ENCODE data around the gene TAF11L4. TPM values are rescaled to one million over a fixed set of nuclear protein-coding genes. Genes with fewer than 3 reads are reported as not detected.
A peak's percentile ranks its signal among the peaks of the same experiment; 100 is the strongest.
"Not testable (repeated sequence)": the region's sequence is repeated elsewhere in the genome, so short reads cannot be mapped to it uniquely, and the experiment has no call there.

Gene TAF11L4
- total and polyA plus RNA-seq, 7 donors = not detected

GRCh38 chr5:17524935-17525334, 3.3 kb downstream of the TAF11L4 start, which contains the start of gene TAF11L5:
TSS of gene TAF11L5 (plus strand) at chr5:17525235.
- H3K4me3 ChIP-seq; intact Hi-C loops (cut with DNase I); H3K27ac ChIP-seq; H3K9me3 ChIP-seq; H3K4me1 ChIP-seq; DNase-seq; H3K27me3 ChIP-seq; H3K36me3 ChIP-seq: not testable (repeated sequence)
- WGBS, 2 donors = no CpG with 5 or more reads among the region's 15 CpGs

GRCh38 chr5:17526504-17526903, 4.9 kb downstream of the TAF11L4 start:
- H3K27me3 ChIP-seq; H3K4me3 ChIP-seq; intact Hi-C loops (cut with DNase I); H3K27ac ChIP-seq; H3K4me1 ChIP-seq; H3K9me3 ChIP-seq; H3K36me3 ChIP-seq: not testable (repeated sequence)
- peak; percentile 77 for DNase-seq
- 94 to 95% methylated on average over 9 of the region's 17 CpGs for WGBS, 2 donors

DNA sequence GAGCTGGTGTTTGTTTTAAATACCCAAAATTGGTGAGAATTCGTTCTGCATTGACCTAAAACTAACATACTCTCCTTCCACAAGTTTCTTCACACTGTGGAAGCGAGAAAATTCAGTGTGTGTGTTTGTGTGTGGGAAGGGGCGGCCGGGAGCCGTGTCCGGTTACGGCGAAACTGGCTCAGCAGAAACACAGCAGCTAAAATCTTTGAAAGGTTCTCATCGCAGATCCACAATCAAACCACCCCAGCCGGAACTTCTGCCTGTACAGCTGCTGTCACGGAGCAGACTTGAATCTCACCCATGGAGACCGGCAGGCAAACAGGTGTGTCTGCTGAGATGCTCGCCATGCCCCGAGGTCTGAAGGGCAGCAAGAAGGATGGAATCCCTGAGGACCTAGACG, 6.8 kb downstream of the TAF11L4 start, which contains the start of gene TAF11L6:
Gene TAF11L6 (plus strand): TSS at position 301 of the 400 bp plus-strand sequence.
- H3K4me3 ChIP-seq; DNase-seq; intact Hi-C loops (cut with DNase I); H3K9me3 ChIP-seq; H3K27me3 ChIP-seq; H3K4me1 ChIP-seq; H3K36me3 ChIP-seq; H3K27ac ChIP-seq: not testable (repeated sequence)
- WGBS, 2 donors = no CpG with 5 or more reads among the region's 15 CpGs

Small RNA genes within 50 kb of the gene (small RNA-seq; reads per million reads assigned to genes)
- 0 reads per million in 3 donors for gene AC106774.3

Other genes starting within 250 kb of the TAF11L4 start
- gene TAF11L2, start 23.6 kb upstream of the TAF11L4 start, total RNA-seq = not detected
- not detected for gene TAF11L2, start 23.6 kb upstream of the TAF11L4 start, polyA plus RNA-seq
- gene TAF11L3, start 3.4 kb upstream of the TAF11L4 start, total RNA-seq = not detected
- not detected for gene TAF11L3, start 3.4 kb upstream of the TAF11L4 start, polyA plus RNA-seq
- not detected for gene TAF11L5, start 3.4 kb downstream of the TAF11L4 start, total RNA-seq
- gene TAF11L5, start 3.4 kb downstream of the TAF11L4 start, polyA plus RNA-seq = not detected
- gene TAF11L6, start 6.9 kb downstream of the TAF11L4 start, total RNA-seq = not detected
- gene TAF11L6, start 6.9 kb downstream of the TAF11L4 start, polyA plus RNA-seq = not detected
- gene TAF11L7, start 64.0 kb downstream of the TAF11L4 start, total RNA-seq = not detected
- gene TAF11L7, start 64.0 kb downstream of the TAF11L4 start, polyA plus RNA-seq = not detected
- gene TAF11L8, start 69.2 kb downstream of the TAF11L4 start, total RNA-seq = not detected
- not detected for gene TAF11L8, start 69.2 kb downstream of the TAF11L4 start, polyA plus RNA-seq
- gene TAF11L9, start 72.6 kb downstream of the TAF11L4 start, total RNA-seq = not detected
- not detected for gene TAF11L9, start 72.6 kb downstream of the TAF11L4 start, polyA plus RNA-seq
- gene TAF11L10, start 76.0 kb downstream of the TAF11L4 start, total RNA-seq = not detected
- gene TAF11L10, start 76.0 kb downstream of the TAF11L4 start, polyA plus RNA-seq = not detected
- gene TAF11L11, start 82.4 kb downstream of the TAF11L4 start, total RNA-seq = not detected
- not detected for gene TAF11L11, start 82.4 kb downstream of the TAF11L4 start, polyA plus RNA-seq
- not detected for gene TAF11L12, start 88.6 kb downstream of the TAF11L4 start, total RNA-seq
- gene TAF11L12, start 88.6 kb downstream of the TAF11L4 start, polyA plus RNA-seq = not detected
- not detected for gene TAF11L13, start 110.3 kb downstream of the TAF11L4 start, total RNA-seq
- gene TAF11L13, start 110.3 kb downstream of the TAF11L4 start, polyA plus RNA-seq = not detected
- gene TAF11L14, start 112.7 kb downstream of the TAF11L4 start, total RNA-seq = not detected
- gene TAF11L14, start 112.7 kb downstream of the TAF11L4 start, polyA plus RNA-seq = not detected